ENCODE results near the gene EIF3F. TPM values are rescaled to one million over a fixed set of nuclear protein-coding genes. Genes with fewer than 3 reads are reported as not detected.
A peak's percentile ranks its signal among the peaks of the same experiment; 100 is the strongest.

EIF3F gene
- total and polyA plus RNA-seq, 11 donors, result 103 to 434 (median 147) TPM

DNA sequence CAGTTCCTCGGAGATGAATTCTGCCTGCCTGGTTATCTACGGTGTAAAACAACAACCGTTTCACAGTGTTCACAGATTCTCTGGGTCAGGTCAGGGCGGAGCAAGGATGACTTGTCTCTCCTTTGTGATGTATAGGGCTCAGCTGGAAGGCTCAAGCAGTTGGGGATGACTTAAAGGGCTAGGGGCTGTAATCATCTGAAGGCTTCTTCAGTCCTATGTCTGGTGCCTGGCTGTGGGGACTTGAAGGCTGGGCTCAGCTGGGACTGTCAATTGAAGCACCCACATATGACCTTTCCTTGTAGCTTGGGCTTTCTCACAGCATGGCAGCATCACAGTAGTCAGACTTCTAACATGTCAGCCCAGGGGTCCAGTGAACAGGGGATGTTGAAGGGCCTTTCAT, 29.3 kb downstream of the EIF3F start:
- Histone ChIP-seq H3K4me3 (no peak overlapping the region), H3K9me3 (no peaks in the 10 kb centered on the region), H3K27ac (no peak overlapping the region), H3K36me3 (no peaks in the 10 kb centered on the region), H3K27me3 (peaks cover 0 to 58% (median 0%) of the 10 kb centered on the region in 9 donors), H3K4me1 (peaks cover 0 to 16% (median 5%) of the 10 kb centered on the region in 12 donors)
- ATAC-seq (no peak), DNase-seq (no peak)
- intact Hi-C loops (cut with DNase I), result no loop called here
- 39 to 42% (median 41%) methylated on average over 4 of the region's 4 CpGs for WGBS, 4 donors
- no peak for TF ChIP-seq CTCF (IDR thresholded peaks at IDR 0.05)
- no peak for TF ChIP-seq POLR2A (IDR thresholded peaks at IDR 0.05)

DNA sequence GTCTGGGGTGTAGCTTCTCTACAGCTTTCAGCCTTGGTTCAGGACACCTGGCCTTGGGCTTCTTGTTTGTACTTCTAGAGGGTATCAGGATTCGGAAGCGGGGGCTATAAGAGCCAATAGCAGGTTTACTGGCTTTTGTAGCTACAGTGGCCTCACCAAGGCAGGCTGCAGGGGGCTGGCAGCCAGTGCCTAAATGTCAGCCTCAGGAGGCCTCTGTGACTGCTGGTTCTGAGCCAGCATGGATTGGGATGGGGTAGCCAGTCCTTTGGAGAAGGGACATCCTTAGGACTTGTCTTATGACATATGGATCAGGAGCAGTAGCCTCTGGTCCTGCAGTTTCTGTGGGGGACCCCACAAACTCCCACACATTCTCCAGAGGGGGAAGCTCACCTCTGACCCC, 29.9 kb downstream of the EIF3F start:
- Histone ChIP-seq H3K9me3 (no peaks in the 10 kb centered on the region), H3K36me3 (no peaks in the 10 kb centered on the region), H3K4me1 (peaks cover 0 to 16% (median 5%) of the 10 kb centered on the region in 12 donors), H3K27me3 (peaks cover 0 to 58% (median 0%) of the 10 kb centered on the region in 9 donors), H3K4me3 (no peak overlapping the region), H3K27ac (no peak overlapping the region)
- intact Hi-C loops (cut with DNase I), result no loop called here
- ATAC-seq (no peak), DNase-seq (peak in 1 of 5 donors; percentile 7)
- TF ChIP-seq CTCF (IDR thresholded peaks at IDR 0.05) (no peak), POLR2A (IDR thresholded peaks at IDR 0.05) (no peak)
- 92 to 100% (median 95%) methylated on average over 1 to 2 of the region's 2 CpGs for WGBS, 4 donors

- peak in 2 of 4 donors; percentile 2 to 5 for ATAC-seq
These were observed 30.9 kb downstream of the EIF3F start for GRCh38 chr11:8017894-8018483.

More at GRCh38 chr11:8017894-8018483, 30.9 kb downstream of the EIF3F start:
- Histone ChIP-seq H3K36me3 (no peaks in the 10 kb centered on the region), H3K27me3 (peaks cover 0 to 58% (median 0%) of the 10 kb centered on the region in 9 donors), H3K9me3 (no peaks in the 10 kb centered on the region), H3K4me3 (peak overlapping the region in 9 of 12 donors; percentile 60 to 90 (median 79)), H3K27ac (peak overlapping the region in 5 of 12 donors; percentile 77 to 87 (median 84)), H3K4me1 (peaks cover 0 to 16% (median 7%) of the 10 kb centered on the region in 12 donors)
- no peak for TF ChIP-seq POLR2A (IDR thresholded peaks at IDR 0.05)
- no peak for TF ChIP-seq CTCF (IDR thresholded peaks at IDR 0.05)
- no peak for DNase-seq
- intact Hi-C loops (cut with DNase I), result no loop called here
- WGBS, 4 donors, result 39 to 45% (median 44%) methylated on average over 13 of the region's 13 CpGs
